Activated naive CD4-positive, alpha-beta T cell treated with anti-CD3 and anti-CD28 coated beads for 36 hours (primary cell): ENCODE measurements around the gene TMEM174. TPM values are rescaled to one million over a fixed set of nuclear protein-coding genes. Genes with fewer than 3 reads are reported as not detected.

ENCODE experiments used
- CTCF ChIA-PET: fragments of 350-600 bp; sonication (Branson Sonifier 250); formaldehyde crosslinking; loops from one replicate; lab custom pipeline; 2021; ENCODE audit warnings: antibody characterized with exemption; lab: Charles Lee
- DNase-seq: peaks from one replicate; pipeline ENCODE4 v3.0.0-alpha.2; 2020
- H3K27ac Mint-ChIP-seq: one replicate; pipeline ENCODE4 v1.8.0; 2021; ENCODE audit warnings: mild to moderate bottlenecking, mixed read lengths
- H3K27me3 Mint-ChIP-seq: one replicate; pipeline ENCODE4 v1.8.0; 2021; ENCODE audit warnings: low read depth, mixed read lengths
- H3K36me3 Mint-ChIP-seq: one replicate; pipeline ENCODE4 v1.8.0; 2021; ENCODE audit warnings: low read depth, mixed read lengths
- H3K4me1 Mint-ChIP-seq: one replicate; pipeline ENCODE4 v1.8.0; 2021; ENCODE audit warnings: low read depth, mixed read lengths
- H3K4me3 Mint-ChIP-seq: one replicate; pipeline ENCODE4 v1.8.0; 2021; ENCODE audit warnings: mild to moderate bottlenecking, moderate library complexity, mixed read lengths
- H3K9me3 Mint-ChIP-seq: one replicate; pipeline ENCODE4 v1.8.0; 2021; ENCODE audit warnings: mixed read lengths
- intact Hi-C: fragments of 100-400 bp; cut with micrococcal nuclease; formaldehyde crosslinking; loops from one replicate; pipeline ENCODE4 v1.15.1; 2023
- total RNA-seq, 2 experiments: library from RNA; stranded (reverse); gene quantifications; one replicate each; pipeline ENCODE4 v1.2.3, GENCODE V29; 2021

The TMEM174 gene
- total RNA-seq, 2 experiments from 2014 or later, result not detected

DNA sequence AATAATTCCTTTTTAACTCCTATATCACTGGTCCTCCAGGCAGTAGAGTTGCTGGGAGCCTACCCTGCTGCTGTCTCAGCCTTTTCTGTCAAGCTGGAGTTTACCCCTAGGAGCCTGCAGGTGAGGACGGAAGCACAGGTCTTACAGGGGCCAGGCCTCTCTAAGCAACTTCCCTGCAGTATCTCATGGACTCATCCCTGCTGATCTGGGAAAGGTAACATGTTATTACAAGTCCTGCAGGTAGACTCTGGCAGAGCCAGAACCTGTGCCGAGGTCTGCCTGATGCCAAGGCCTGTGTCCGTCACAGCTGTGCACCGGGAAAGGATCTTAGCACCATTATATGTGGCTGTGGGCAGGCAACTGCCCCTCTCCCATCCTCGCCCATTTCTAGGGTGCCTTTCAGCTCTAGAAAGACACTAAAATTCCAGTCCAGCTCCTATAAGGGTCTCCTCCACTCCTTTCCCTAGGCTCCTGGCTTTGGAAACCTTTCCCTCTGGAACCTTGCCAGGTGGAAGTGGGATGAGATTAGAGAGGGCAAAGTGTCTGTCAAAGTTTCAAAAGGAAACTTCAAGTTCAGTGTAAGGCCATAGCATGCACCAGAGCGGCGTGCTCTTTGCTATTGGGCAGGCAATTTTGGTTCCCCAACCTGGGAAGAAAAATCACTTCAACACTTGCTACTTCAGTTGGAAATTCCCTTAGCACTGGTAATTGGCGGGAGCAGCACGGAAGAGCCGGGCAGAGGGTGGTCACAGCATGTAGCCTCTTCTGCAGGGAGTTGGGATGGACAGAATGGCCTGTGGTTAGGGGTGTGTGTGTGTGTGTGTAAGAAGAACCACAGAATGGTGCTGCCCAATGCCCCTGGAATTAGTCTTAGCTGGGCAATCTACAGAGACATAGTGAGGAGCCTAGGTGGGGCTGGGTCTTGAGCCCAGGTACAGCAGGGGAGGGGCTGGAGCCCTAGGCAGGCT is 35.1 kb upstream of the TMEM174 start:
- H3K9me3 Mint-ChIP-seq, result no peaks in the 10 kb centered on the region

DNA sequence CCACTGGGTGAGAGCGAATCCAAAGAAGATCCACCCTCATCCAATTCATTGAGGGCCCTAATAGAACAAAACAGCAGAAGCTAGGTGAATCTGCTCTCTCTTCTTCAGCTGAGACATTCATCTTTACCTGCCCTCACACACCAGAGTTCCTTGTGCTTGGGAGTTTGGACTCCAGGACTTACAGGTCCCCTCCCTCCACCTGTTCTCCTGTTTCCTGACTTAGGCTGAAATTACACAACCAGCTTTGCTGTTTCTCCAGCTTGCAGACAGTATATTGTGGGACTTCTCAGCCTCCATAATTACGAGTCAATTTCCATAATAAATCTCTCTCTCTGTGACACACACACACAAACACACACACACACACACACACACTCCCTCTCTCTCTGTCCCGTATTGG is 33.5 kb upstream of the TMEM174 start:
- H3K36me3 Mint-ChIP-seq, result no peaks in the 10 kb centered on the region
- no peak overlapping the region for H3K27ac Mint-ChIP-seq
- intact Hi-C loops, result no loop called here
- H3K4me1 Mint-ChIP-seq, result no peaks in the 10 kb centered on the region
- H3K9me3 Mint-ChIP-seq, result no peaks in the 10 kb centered on the region
- CTCF ChIA-PET, result interaction anchor here (0.7 kb wide), 1 partner anchor 70 kb away, joined by 3 read pairs; no protein-coding TSS in a partner anchor
- no peak for DNase-seq
- H3K4me3 Mint-ChIP-seq, result no peak overlapping the region
- peaks cover 77% of the 10 kb centered on the region for H3K27me3 Mint-ChIP-seq

More for the DNA sequence above, 35.1 kb upstream of the TMEM174 start:
- no peak overlapping the region for H3K27ac Mint-ChIP-seq
- intact Hi-C loops, result no loop called here
- peaks cover 76% of the 10 kb centered on the region for H3K27me3 Mint-ChIP-seq
- CTCF ChIA-PET, result interaction anchor here (0.9 kb wide), 1 partner anchor 64 kb away, joined by 4 read pairs; no protein-coding TSS in a partner anchor
- DNase-seq, result no peak
- H3K4me1 Mint-ChIP-seq, result no peaks in the 10 kb centered on the region
- H3K36me3 Mint-ChIP-seq, result no peaks in the 10 kb centered on the region
- no peak overlapping the region for H3K4me3 Mint-ChIP-seq

DNA sequence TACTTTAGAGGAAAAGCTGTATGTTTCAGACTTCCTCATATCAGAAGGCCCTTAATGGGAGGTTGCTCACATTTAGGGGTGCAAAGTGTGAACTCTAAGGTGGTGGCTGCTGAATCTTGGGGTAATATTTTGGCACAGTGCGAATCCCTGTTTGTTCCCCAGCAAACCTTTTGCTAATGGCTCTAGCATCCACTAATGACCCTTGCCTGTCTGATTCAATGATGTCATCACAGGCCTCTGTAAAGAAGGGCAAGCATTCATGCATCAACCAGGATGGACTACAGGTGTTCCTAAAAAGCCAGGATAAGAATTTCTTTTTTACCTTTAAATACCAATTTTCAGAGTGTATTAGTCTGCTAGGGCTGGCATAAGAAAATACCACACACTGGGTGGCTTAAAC is 32.2 kb upstream of the TMEM174 start:
- no peaks in the 10 kb centered on the region for H3K9me3 Mint-ChIP-seq
- H3K36me3 Mint-ChIP-seq, result peaks cover 1% of the 10 kb centered on the region
- no peak for DNase-seq
- H3K4me3 Mint-ChIP-seq, result no peak overlapping the region
- CTCF ChIA-PET, result no interaction called here
- H3K27me3 Mint-ChIP-seq, result peaks cover 75% of the 10 kb centered on the region
- intact Hi-C loops, result no loop called here
- H3K27ac Mint-ChIP-seq, result no peak overlapping the region
- no peaks in the 10 kb centered on the region for H3K4me1 Mint-ChIP-seq

DNA sequence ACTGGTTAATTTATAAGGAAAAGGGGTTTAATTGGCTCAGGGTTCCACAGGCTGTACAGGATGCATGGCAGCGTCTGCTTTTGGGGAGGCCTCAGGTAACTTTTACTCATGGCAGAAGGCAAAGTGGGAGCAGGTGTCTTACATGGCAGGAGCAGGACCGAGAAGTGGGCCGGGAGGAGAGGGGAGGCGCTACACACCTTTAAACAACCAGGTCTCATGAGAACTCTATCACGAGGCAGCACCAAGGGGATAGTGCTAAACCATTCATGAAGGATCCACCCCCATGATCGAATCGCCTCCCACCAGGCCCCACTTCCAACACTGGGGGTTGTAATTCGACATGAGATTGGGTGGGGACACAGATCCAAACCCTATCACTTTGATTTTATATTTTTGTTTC is 31.0 kb upstream of the TMEM174 start:
- no peak for DNase-seq
- Mint-ChIP-seq H3K4me1 (no peaks in the 10 kb centered on the region), H3K9me3 (no peaks in the 10 kb centered on the region), H3K27me3 (peaks cover 76% of the 10 kb centered on the region), H3K36me3 (peaks cover 1% of the 10 kb centered on the region), H3K4me3 (no peak overlapping the region), H3K27ac (no peak overlapping the region)
- intact Hi-C loops, result no loop called here
- CTCF ChIA-PET, result no interaction called here

DNA sequence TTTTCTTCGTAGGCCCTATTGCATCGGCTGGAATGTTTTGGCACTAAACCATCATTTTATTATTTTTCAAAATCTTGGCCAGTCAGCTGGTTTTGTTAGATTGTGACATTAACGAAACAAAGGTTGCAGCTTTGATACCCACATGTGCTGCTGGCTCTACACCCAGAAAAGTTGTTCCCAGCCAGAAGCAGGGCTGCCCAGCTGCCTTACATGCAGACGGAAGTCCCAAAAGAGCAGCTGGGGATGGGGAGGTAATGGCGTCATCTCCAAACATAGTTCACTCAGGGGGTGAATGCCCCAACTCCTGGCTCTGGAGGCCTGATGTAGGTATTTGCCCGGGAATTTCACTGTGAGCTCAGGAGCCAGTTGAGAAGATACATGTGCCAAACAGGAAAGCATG is 29.3 kb upstream of the TMEM174 start:
- Mint-ChIP-seq H3K9me3 (no peaks in the 10 kb centered on the region), H3K4me3 (no peak overlapping the region), H3K36me3 (peaks cover 1% of the 10 kb centered on the region), H3K4me1 (no peaks in the 10 kb centered on the region), H3K27me3 (peaks cover 73% of the 10 kb centered on the region), H3K27ac (no peak overlapping the region)
- CTCF ChIA-PET, result interaction anchor here (0.6 to 2.3 kb wide), 3 partner anchors 27 to 579 kb away, joined by 3 to 7 read pairs (median 3); no protein-coding TSS in a partner anchor
- DNase-seq, result no peak
- intact Hi-C loops, result no loop called here

DNA sequence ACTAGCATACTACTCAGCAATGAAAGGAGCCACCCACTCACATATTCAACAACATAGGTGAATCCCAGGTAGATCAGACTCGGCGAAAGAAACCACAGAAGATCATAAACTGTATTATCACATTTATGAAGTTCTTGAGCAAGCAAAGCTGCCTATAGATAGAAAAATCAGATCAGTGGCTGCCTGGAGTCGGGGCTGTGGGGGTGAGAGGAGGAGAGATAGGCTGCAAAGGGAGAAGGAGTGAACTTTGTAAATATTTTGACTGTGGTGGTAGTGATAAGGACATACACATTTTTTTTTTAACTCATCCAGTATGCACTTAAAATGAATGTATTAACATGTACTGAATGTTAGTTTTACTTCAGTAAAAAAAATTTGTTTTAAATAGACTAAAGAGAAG is 23.5 kb upstream of the TMEM174 start:
- CTCF ChIA-PET, result no interaction called here
- H3K36me3 Mint-ChIP-seq, result peaks cover 1% of the 10 kb centered on the region
- intact Hi-C loops, result no loop called here

GRCh38 chr5:73150876-73151275 is 22.1 kb upstream of the TMEM174 start:
- Mint-ChIP-seq H3K4me3 (no peak overlapping the region), H3K9me3 (no peaks in the 10 kb centered on the region), H3K27ac (no peak overlapping the region), H3K4me1 (no peaks in the 10 kb centered on the region), H3K36me3 (no peaks in the 10 kb centered on the region), H3K27me3 (peaks cover 79% of the 10 kb centered on the region)
- intact Hi-C loops, result no loop called here
- DNase-seq, result no peak
- CTCF ChIA-PET, result no interaction called here

More for the DNA sequence above, 23.5 kb upstream of the TMEM174 start:
- Mint-ChIP-seq H3K9me3 (no peaks in the 10 kb centered on the region), H3K27ac (no peak overlapping the region), H3K4me3 (no peak overlapping the region), H3K4me1 (no peaks in the 10 kb centered on the region), H3K27me3 (peaks cover 80% of the 10 kb centered on the region)
- DNase-seq, result no peak

GRCh38 chr5:73151766-73152410 is 21.1 kb upstream of the TMEM174 start:
- Mint-ChIP-seq H3K4me3 (no peak overlapping the region), H3K9me3 (no peaks in the 10 kb centered on the region), H3K36me3 (no peaks in the 10 kb centered on the region), H3K4me1 (no peaks in the 10 kb centered on the region), H3K27ac (no peak overlapping the region), H3K27me3 (peaks cover 78% of the 10 kb centered on the region)
- no peak for DNase-seq
- intact Hi-C loops, result no loop called here
- CTCF ChIA-PET, result interaction anchor here (1.5 kb wide), 1 partner anchor 18 kb away, joined by 3 read pairs; no protein-coding TSS in a partner anchor

DNA sequence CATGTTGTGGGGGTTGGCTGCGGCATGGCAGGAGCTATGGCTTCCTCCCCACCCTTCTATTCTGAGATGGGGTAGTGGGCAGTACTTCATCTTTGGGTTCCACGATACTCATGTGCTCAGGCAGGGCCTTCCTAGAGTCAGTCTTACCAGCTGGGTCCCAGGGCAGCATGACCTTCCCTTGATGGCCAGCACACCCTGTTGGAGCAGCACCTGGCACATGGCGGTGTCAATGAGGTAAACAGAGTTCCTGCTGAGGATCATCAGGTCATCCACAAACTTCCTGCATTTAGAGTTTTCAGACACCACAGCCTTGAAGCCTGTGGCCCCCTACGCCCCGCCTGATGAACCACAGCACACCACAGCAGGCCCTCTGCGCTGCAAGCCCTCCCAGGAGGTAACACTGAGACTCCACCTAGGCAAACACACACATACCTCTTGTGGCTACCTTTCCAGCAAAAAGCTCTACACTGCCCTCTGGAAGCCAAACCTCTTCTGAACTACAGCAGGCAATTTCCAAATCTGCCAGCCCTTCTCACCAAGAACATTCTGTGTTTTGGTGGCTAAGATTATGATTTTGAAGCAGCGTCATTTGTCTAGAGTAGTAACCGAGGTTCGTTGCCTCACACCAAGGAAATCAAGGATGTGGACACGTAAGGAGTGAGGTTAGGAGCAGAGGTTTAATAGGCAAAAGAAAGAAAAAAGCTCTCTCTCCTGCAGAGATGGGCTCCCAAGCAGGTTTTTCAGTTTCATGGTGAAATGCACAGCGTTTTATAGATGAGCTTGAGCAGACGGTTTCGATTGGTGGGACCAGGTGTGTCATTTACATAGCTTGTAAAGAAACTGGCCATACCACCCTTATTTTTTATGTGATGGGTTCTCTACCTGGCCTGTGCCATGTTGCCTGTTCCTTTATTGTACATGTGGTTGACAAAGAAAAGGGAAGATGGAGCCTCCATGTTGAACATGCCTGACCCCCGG is 20.3 kb upstream of the TMEM174 start:
- H3K4me3 Mint-ChIP-seq, result no peak overlapping the region
- H3K36me3 Mint-ChIP-seq, result no peaks in the 10 kb centered on the region
- no peaks in the 10 kb centered on the region for H3K9me3 Mint-ChIP-seq
- H3K27me3 Mint-ChIP-seq, result peaks cover 80% of the 10 kb centered on the region
- no peak for DNase-seq
- H3K27ac Mint-ChIP-seq, result no peak overlapping the region
- intact Hi-C loops, result no loop called here
- CTCF ChIA-PET, result interaction anchor here (0.6 to 1.5 kb wide), 3 partner anchors 17 to 217 kb away, joined by 3 read pairs; no protein-coding TSS in a partner anchor
- no peaks in the 10 kb centered on the region for H3K4me1 Mint-ChIP-seq

DNA sequence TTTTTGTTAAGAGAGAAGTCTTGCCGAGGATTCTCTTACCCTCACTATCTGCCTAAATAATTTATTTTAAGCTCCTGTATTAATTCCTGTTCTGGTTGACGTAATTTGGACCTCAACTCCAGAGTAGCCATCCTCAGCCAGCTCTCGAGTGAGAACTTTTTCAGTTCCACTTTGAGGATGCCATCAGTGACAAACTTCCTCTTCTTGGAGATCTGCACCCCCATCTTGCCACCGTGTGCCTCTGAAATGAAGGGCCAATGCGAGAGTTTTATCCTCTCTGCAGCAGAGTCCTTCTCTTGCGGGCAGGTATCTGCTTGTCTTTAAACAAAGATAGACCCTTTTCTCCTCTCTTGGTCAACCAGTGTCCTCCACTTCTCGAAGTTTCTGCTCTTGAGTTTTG is 19.5 kb upstream of the TMEM174 start:
- no peaks in the 10 kb centered on the region for H3K36me3 Mint-ChIP-seq
- no peak overlapping the region for H3K27ac Mint-ChIP-seq
- intact Hi-C loops, result no loop called here
- CTCF ChIA-PET, result interaction anchor here (1.2 kb wide), 1 partner anchor 90 kb away, joined by 3 read pairs; no protein-coding TSS in a partner anchor
- no peak for DNase-seq
- peaks cover 84% of the 10 kb centered on the region for H3K27me3 Mint-ChIP-seq
- no peak overlapping the region for H3K4me3 Mint-ChIP-seq
- peaks cover 7% of the 10 kb centered on the region for H3K4me1 Mint-ChIP-seq
- H3K9me3 Mint-ChIP-seq, result no peaks in the 10 kb centered on the region

DNA sequence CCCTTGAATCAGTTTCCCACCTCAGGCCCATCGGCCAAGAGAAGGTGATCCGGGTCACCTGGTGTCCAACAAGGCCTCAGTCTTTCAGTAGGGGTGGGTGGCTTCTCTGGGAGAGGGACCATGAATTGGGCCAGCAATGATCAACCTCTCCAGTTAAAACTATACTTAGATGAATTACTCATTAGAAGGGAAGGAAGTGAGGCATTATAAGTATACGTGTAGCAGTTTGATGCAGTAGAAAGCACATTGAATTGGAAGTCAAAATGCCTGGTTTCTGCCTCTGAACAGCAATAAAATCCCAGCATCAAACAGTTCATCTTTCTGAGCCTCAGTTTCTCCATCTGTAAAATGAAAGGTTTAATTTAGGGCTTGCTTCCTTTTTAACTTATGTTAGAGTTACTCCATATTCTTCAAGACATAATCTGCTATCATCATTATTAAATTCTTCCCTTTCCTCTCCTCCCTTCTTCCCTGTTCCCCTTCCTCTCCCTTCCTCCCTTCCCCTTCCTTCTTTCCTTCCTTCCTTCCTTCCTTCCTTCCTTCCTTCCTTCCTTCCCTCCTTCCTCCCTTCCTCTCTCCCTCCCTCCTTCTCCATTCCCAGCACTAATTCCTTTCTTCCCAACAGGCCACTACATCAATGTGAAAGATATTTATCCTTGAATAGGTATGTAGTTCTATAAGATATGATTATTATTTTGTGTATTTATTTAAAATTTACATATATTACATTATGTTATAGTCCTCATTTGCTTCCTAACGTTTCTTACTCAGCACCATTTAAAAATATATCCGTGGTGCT is 18.6 kb upstream of the TMEM174 start:
- no peaks in the 10 kb centered on the region for H3K9me3 Mint-ChIP-seq
- DNase-seq, result no peak
- no peak overlapping the region for H3K4me3 Mint-ChIP-seq
- CTCF ChIA-PET, result no interaction called here
- peaks cover 85% of the 10 kb centered on the region for H3K27me3 Mint-ChIP-seq
- intact Hi-C loops, result no loop called here
- no peaks in the 10 kb centered on the region for H3K36me3 Mint-ChIP-seq
- no peak overlapping the region for H3K27ac Mint-ChIP-seq
- H3K4me1 Mint-ChIP-seq, result peaks cover 14% of the 10 kb centered on the region
